ENCODE measurements around the gene OPN3. TPM values are rescaled to one million over a fixed set of nuclear protein-coding genes. Genes with fewer than 3 reads are reported as not detected.

Gene OPN3
- 24.2 and 37.2 TPM in 2 replicates for total RNA-seq

GRCh38 chr1:241640149-241640866, at the start of gene OPN3, which contains the start of gene CHML:
Gene OPN3, minus strand, starts transcription at chr1:241640369. Its CDS starts 115 bp downstream, at chr1:241640254.
Gene CHML, minus strand, starts transcription at chr1:241640369. Its CDS starts 4,603 bp downstream, at chr1:241635766.

GRCh38 chr1:241652012-241652411, 11.8 kb upstream of the OPN3 start, which contains the start of gene WDR64:
Gene WDR64, plus strand, starts transcription at chr1:241652281. Its CDS starts 204 bp downstream, at chr1:241652485.

Other genes with a start within 250 kb of the OPN3 start
- 69.1 and 199 TPM in 2 replicates for gene FH, start 120.6 kb downstream of the OPN3 start, total RNA-seq
- gene KMO, start 108.0 kb downstream of the OPN3 start, total RNA-seq: 0.56 and 0.96 TPM in 2 replicates
- 10.7 and 24.0 TPM in 2 replicates for gene CHML, start within 50 bp of the OPN3 start, total RNA-seq
- not detected in 2 replicates for gene WDR64, start 11.9 kb upstream of the OPN3 start, total RNA-seq
- gene EXO1, start 207.8 kb upstream of the OPN3 start, total RNA-seq: 5.9 and 29.1 TPM in 2 replicates

Measured in regular cardiac myocyte (primary cell).